ENCODE measurements around the gene ABHD16A. TPM values are rescaled to one million over a fixed set of nuclear protein-coding genes. Genes with fewer than 3 reads are reported as not detected.

The ABHD16A gene
- total and polyA plus RNA-seq, 4 experiments from 2014 or later, result 35.9 to 69.2 (median 56.4) TPM

- H3K4me1 Mint-ChIP-seq, result peaks cover 49 to 92% (median 68%) of the 10 kb centered on the region in 4 donors
- Histone ChIP-seq H3K9me3 (ENCODE audit: control insufficient read depth in 1 of 2, low read length in 2 of 2) (no peaks in the 10 kb centered on the region), H3K27me3 (ENCODE audit: insufficient read depth, low read length) (no peaks in the 10 kb centered on the region), H3K4me3 (ENCODE audit: low read length in 2 of 2) (no peak overlapping the region), H3K4me1 (ENCODE audit: insufficient read depth, low read length) (peaks cover 69% of the 10 kb centered on the region), H3K36me3 (ENCODE audit: insufficient read depth, low read length) (peaks cover 17% of the 10 kb centered on the region), H3K27ac (ENCODE audit: low read depth, low read length) (no peak overlapping the region)
- ChIA-PET POLR2A (ENCODE audit: partially characterized antibody) (interaction anchor here (0.8 to 8.6 kb wide), 7 partner anchors 9 to 201 kb away, joined by 3 to 269 read pairs (median 9); partner anchors contain the start of genes APOM, BAG6, HSPA1B and NEU1), CTCF (ENCODE audit: partially characterized antibody) (interaction anchor here (4.6 kb wide), 1 partner anchor 9 kb away, joined by 28 read pairs; the partner anchor contains the start of genes APOM and BAG6)
- peaks cover 20 to 58% of the 10 kb centered on the region in 2 donors for H3K36me3 Mint-ChIP-seq
- intact Hi-C loops (cut with micrococcal nuclease), result loop anchor here (10.0 kb wide), 1 partner anchor 1543 kb away; the partner anchor contains the start of genes HSD17B8, RING1, RXRB and SLC39A7
- H3K27ac Mint-ChIP-seq, result peak overlapping the region in 5 of 7 donors; percentile 11 to 89 (median 77)
- no peaks in the 10 kb centered on the region for H3K27me3 Mint-ChIP-seq
- peak overlapping the region in 6 of 8 donors; percentile 8 to 78 (median 46) for H3K4me3 Mint-ChIP-seq
- no peak for DNase-seq
- H3K9me3 Mint-ChIP-seq, result peaks cover 0 to 2% (median 0%) of the 10 kb centered on the region in 8 donors
Measured at GRCh38 chr6:31662124-31662723, 40.9 kb downstream of the ABHD16A start.

- H3K27me3 Mint-ChIP-seq, result no peaks in the 10 kb centered on the region
Measured at GRCh38 chr6:31661262-31662123, 41.6 kb downstream of the ABHD16A start.

GRCh38 chr6:31660381-31661261 is 42.5 kb downstream of the ABHD16A start, which contains the start of gene C6orf47:
Gene C6orf47, minus strand, starts transcription at chr6:31660778. Its CDS starts 831 bp downstream, at chr6:31659947.
- Mint-ChIP-seq H3K27ac (peak within 1 kb of the TSS; percentile 88 to 95 (median 91)), H3K36me3 (peaks cover 18 to 59% of the 10 kb centered on the region in 2 donors), H3K4me1 (peaks cover 48 to 87% (median 66%) of the 10 kb centered on the region in 4 donors), H3K4me3 (peak within 1 kb of the TSS; percentile 86 to 93 (median 92)), H3K27me3 (no peaks in the 10 kb centered on the region), H3K9me3 (peaks cover 0 to 2% (median 0%) of the 10 kb centered on the region in 8 donors)
- CTCF ChIA-PET (ENCODE audit: partially characterized antibody), result interaction anchor here (0.8 kb wide), 1 partner anchor 63 kb away, joined by 3 read pairs; no protein-coding TSS in a partner anchor
- Histone ChIP-seq H3K36me3 (ENCODE audit: insufficient read depth, low read length) (peaks cover 13% of the 10 kb centered on the region), H3K4me1 (ENCODE audit: insufficient read depth, low read length) (peaks cover 61% of the 10 kb centered on the region), H3K27ac (ENCODE audit: low read depth, low read length) (peak within 1 kb of the TSS; percentile 84), H3K27me3 (ENCODE audit: insufficient read depth, low read length) (no peaks in the 10 kb centered on the region), H3K9me3 (ENCODE audit: control insufficient read depth in 1 of 2, low read length in 2 of 2) (no peaks in the 10 kb centered on the region), H3K4me3 (ENCODE audit: low read length in 2 of 2) (peak within 1 kb of the TSS; percentile 71 to 83)
- intact Hi-C loops (cut with micrococcal nuclease), result loop anchor here (1.0 to 10.0 kb wide), 2 partner anchors 8 to 1544 kb away; partner anchors contain the start of genes BAG6, HSD17B8, RING1 and RXRB
- DNase-seq, result peak; percentile 64 to 76 (median 66)
- POLR2A ChIA-PET (ENCODE audit: partially characterized antibody), result interaction anchor here (0.5 to 8.6 kb wide), 28 partner anchors 7 to 1311 kb away, joined by 3 to 269 read pairs (median 4); partner anchors contain the start of genes ABHD16A, APOM, BAG6 and CLIC1

More at GRCh38 chr6:31661262-31662123, 41.6 kb downstream of the ABHD16A start:
- intact Hi-C loops (cut with micrococcal nuclease), result loop anchor here (10.0 kb wide), 1 partner anchor 1543 kb away; the partner anchor contains the start of genes HSD17B8, RING1, RXRB and SLC39A7
- Histone ChIP-seq H3K4me3 (ENCODE audit: low read length in 2 of 2) (peak overlapping the region in 1 of 2 donors; percentile 83), H3K9me3 (ENCODE audit: control insufficient read depth in 1 of 2, low read length in 2 of 2) (no peaks in the 10 kb centered on the region), H3K27ac (ENCODE audit: low read depth, low read length) (peak overlapping the region; percentile 84), H3K36me3 (ENCODE audit: insufficient read depth, low read length) (peaks cover 13% of the 10 kb centered on the region), H3K4me1 (ENCODE audit: insufficient read depth, low read length) (peaks cover 64% of the 10 kb centered on the region), H3K27me3 (ENCODE audit: insufficient read depth, low read length) (no peaks in the 10 kb centered on the region)
- Mint-ChIP-seq H3K27ac (peak overlapping the region; percentile 84 to 93 (median 89)), H3K4me3 (peak overlapping the region; percentile 86 to 93 (median 92)), H3K36me3 (peaks cover 17 to 58% of the 10 kb centered on the region in 2 donors), H3K9me3 (peaks cover 0 to 2% (median 0%) of the 10 kb centered on the region in 8 donors), H3K4me1 (peaks cover 47 to 86% (median 67%) of the 10 kb centered on the region in 4 donors)
- no peak for DNase-seq
- ChIA-PET POLR2A (ENCODE audit: partially characterized antibody) (interaction anchor here (0.5 to 8.6 kb wide), 28 partner anchors 8 to 1310 kb away, joined by 3 to 269 read pairs (median 4); partner anchors contain the start of genes ABHD16A, APOM, BAG6 and CLIC1), CTCF (ENCODE audit: partially characterized antibody) (no interaction called here)

GRCh38 chr6:31659649-31660380 is 43.3 kb downstream of the ABHD16A start:
- peak; percentile 13 to 60 (median 32) for DNase-seq
- peaks cover 49 to 88% (median 65%) of the 10 kb centered on the region in 4 donors for H3K4me1 Mint-ChIP-seq

GRCh38 chr6:31658983-31659648 is 44.0 kb downstream of the ABHD16A start:
- intact Hi-C loops (cut with micrococcal nuclease), result loop anchor here (10.0 kb wide), 1 partner anchor 1186 kb away; the partner anchor contains the start of gene PSMB8
- POLR2A ChIA-PET (ENCODE audit: partially characterized antibody), result interaction anchor here (2.4 to 8.6 kb wide), 2 partner anchors 6 to 44 kb away, joined by 6 to 269 read pairs; partner anchors contain the start of genes ABHD16A, APOM and BAG6
- CTCF ChIA-PET (ENCODE audit: partially characterized antibody), result no interaction called here
- peaks cover 43 to 81% (median 59%) of the 10 kb centered on the region in 4 donors for H3K4me1 Mint-ChIP-seq
- peaks cover 13% of the 10 kb centered on the region for H3K36me3 ChIP-seq (ENCODE audit: insufficient read depth, low read length)
- H3K9me3 Mint-ChIP-seq, result peaks cover 0 to 2% (median 0%) of the 10 kb centered on the region in 8 donors
- H3K36me3 Mint-ChIP-seq, result peaks cover 14 to 49% of the 10 kb centered on the region in 2 donors
- peak overlapping the region; percentile 30 to 83 for H3K4me3 ChIP-seq (ENCODE audit: low read length in 2 of 2)
- peak overlapping the region; percentile 84 for H3K27ac ChIP-seq (ENCODE audit: low read depth, low read length)
- peaks cover 56% of the 10 kb centered on the region for H3K4me1 ChIP-seq (ENCODE audit: insufficient read depth, low read length)
- peak overlapping the region; percentile 86 to 93 (median 92) for H3K4me3 Mint-ChIP-seq
- H3K27me3 Mint-ChIP-seq, result no peaks in the 10 kb centered on the region
- peak overlapping the region; percentile 84 to 95 (median 90) for H3K27ac Mint-ChIP-seq
- no peak for DNase-seq
- H3K9me3 ChIP-seq (ENCODE audit: control insufficient read depth in 1 of 2, low read length in 2 of 2), result no peaks in the 10 kb centered on the region
- H3K27me3 ChIP-seq (ENCODE audit: insufficient read depth, low read length), result no peaks in the 10 kb centered on the region

More at GRCh38 chr6:31659649-31660380, 43.3 kb downstream of the ABHD16A start:
- Mint-ChIP-seq H3K27me3 (no peaks in the 10 kb centered on the region), H3K36me3 (peaks cover 19 to 56% of the 10 kb centered on the region in 2 donors), H3K27ac (peak overlapping the region; percentile 84 to 95 (median 90)), H3K9me3 (peaks cover 0 to 2% (median 0%) of the 10 kb centered on the region in 8 donors), H3K4me3 (peak overlapping the region; percentile 86 to 93 (median 92))
- H3K4me3 ChIP-seq (ENCODE audit: low read length in 2 of 2), result peak overlapping the region; percentile 71 to 83
- intact Hi-C loops (cut with micrococcal nuclease), result loop anchor here (1.0 to 10.0 kb wide), 3 partner anchors 8 to 1545 kb away; partner anchors contain the start of genes BAG6, HSD17B8, PSMB8 and RING1
- peaks cover 61% of the 10 kb centered on the region for H3K4me1 ChIP-seq (ENCODE audit: insufficient read depth, low read length)
- peak overlapping the region; percentile 84 for H3K27ac ChIP-seq (ENCODE audit: low read depth, low read length)
- no peaks in the 10 kb centered on the region for H3K27me3 ChIP-seq (ENCODE audit: insufficient read depth, low read length)
- no peaks in the 10 kb centered on the region for H3K9me3 ChIP-seq (ENCODE audit: control insufficient read depth in 1 of 2, low read length in 2 of 2)
- CTCF ChIA-PET (ENCODE audit: partially characterized antibody), result no interaction called here
- peaks cover 13% of the 10 kb centered on the region for H3K36me3 ChIP-seq (ENCODE audit: insufficient read depth, low read length)
- POLR2A ChIA-PET (ENCODE audit: partially characterized antibody), result interaction anchor here (0.7 to 8.6 kb wide), 18 partner anchors 6 to 243 kb away, joined by 3 to 269 read pairs (median 4); partner anchors contain the start of genes ABHD16A, APOM, BAG6 and DDX39B
